GM12878 (cell line): ENCODE data around the gene HTD2. TPM values are rescaled to one million over a fixed set of nuclear protein-coding genes. Genes with fewer than 3 reads are reported as not detected.

ENCODE experiments used
- ATAC-seq: fragments of 200-7000 bp; cut with Tn5 transposase; 3 replicates; pipeline ENCODE4 v1.9.1; 2020; ENCODE audit warnings: mild to moderate bottlenecking, moderate library complexity
- BruUV-seq: library from RNA; stranded (reverse); fragments of 400-500 nt; replicated peaks from 2 replicates; lab custom pipeline; 2021; lab: Mats Ljungman, UMichigan
- CTCF ChIA-PET: fragments of 300-600 bp; sonication (Branson Sonifier 250); formaldehyde crosslinking; extraction: SDS; loops from one replicate; lab custom pipeline; 2021; ENCODE audit warnings: inconsistent platforms; lab: Yijun Ruan, JAX
- POLR2A ChIA-PET: fragments of 350-600 bp; formaldehyde crosslinking; extraction: SDS; loops from one replicate; lab custom pipeline; 2021; ENCODE audit warnings: inconsistent platforms; lab: Charles Lee
- RAD21 ChIA-PET: fragments of 300-600 bp; sonication (Branson Sonifier 250); formaldehyde crosslinking; loops from one replicate; lab custom pipeline; 2023; ENCODE audit warnings: antibody characterized with exemption; ENCODE audit not compliant: unreplicated experiment; lab: Charles Lee
- SMC1A ChIA-PET: fragments of 300-600 bp; sonication (Branson Sonifier 250); formaldehyde crosslinking; loops from one replicate; lab custom pipeline; 2023; ENCODE audit not compliant: unreplicated experiment, uncharacterized antibody; lab: Charles Lee
- DNase-seq: peaks from one replicate; pipeline ENCODE4 v3.0.0-alpha.2; 2011; ENCODE audit warnings: low read depth, low spot score
- FAIRE-seq: peaks from 3 replicates; lab custom pipeline; 2011; peaks lifted over from hg19 to GRCh38; lab: Jason Lieb, UNC
- H2AFZ ChIP-seq: 2 replicates; pipeline ENCODE4 v1.6.0; 2011; ENCODE audit warnings: low read depth, low read length, control low read depth; ENCODE audit not compliant: control insufficient read depth
- H3K27ac ChIP-seq: 2 replicates; pipeline ENCODE4 v1.5.1; 2011; ENCODE audit warnings: control low read depth; ENCODE audit not compliant: control insufficient read depth, insufficient read depth
- H3K27me3 ChIP-seq, 2 experiments: replicated peaks in 1 of 2; 2 replicates each; pipeline versions ENCODE4 v1.6.0 to v1.6.1; 2011; ENCODE audit warnings: low read length in 1 of 2; ENCODE audit not compliant: control insufficient read depth in 2 of 2, insufficient read depth in 2 of 2
- H3K36me3 ChIP-seq, 2 experiments: 2 replicates each; pipeline ENCODE4 v1.5.1; 2011; ENCODE audit warnings: low read length in 1 of 2; ENCODE audit not compliant: control insufficient read depth in 2 of 2, insufficient read depth in 2 of 2
- H3K4me1 ChIP-seq: 2 replicates; pipeline ENCODE4 v1.6.1; 2011; ENCODE audit warnings: mild to moderate bottlenecking, low read length, moderate library complexity, mixed read lengths; ENCODE audit not compliant: control insufficient read depth, insufficient read depth
- H3K4me2 ChIP-seq: 2 replicates; pipeline ENCODE4 v1.6.0; 2011; ENCODE audit warnings: control low read depth; ENCODE audit not compliant: control insufficient read depth, insufficient read depth
- H3K4me3 ChIP-seq: fragments of 200-600 bp; sonication (generic); 2 replicates; pipeline ENCODE4 v1.5.1; 2016
- H3K79me2 ChIP-seq: 2 replicates; pipeline ENCODE4 v1.6.0; 2011; ENCODE audit warnings: low read length; ENCODE audit not compliant: control insufficient read depth, insufficient read depth
- H3K9ac ChIP-seq: 2 replicates; pipeline ENCODE4 v1.8.0; 2011; ENCODE audit warnings: low read length, control low read depth, mixed read lengths; ENCODE audit not compliant: control insufficient read depth, insufficient read depth
- H3K9me3 ChIP-seq: replicated peaks from 3 replicates; pipeline ENCODE4 v1.5.1; 2011; ENCODE audit warnings: mild to moderate bottlenecking, low read length; ENCODE audit not compliant: control insufficient read depth, insufficient read depth
- H4K20me1 ChIP-seq: 2 replicates; pipeline ENCODE4 v1.6.0; 2011; ENCODE audit not compliant: control insufficient read depth, insufficient read depth
- ATF3 ChIP-seq: IDR thresholded peaks from 2 replicates; pipeline ENCODE4 v1.6.1; 2011; ENCODE audit warnings: low read depth, mild to moderate bottlenecking, low read length, moderate library complexity, borderline replicate concordance; ENCODE audit errors: extremely low read depth
- CBFB ChIP-seq: IDR thresholded peaks from 2 replicates; pipeline ENCODE4 v1.6.1; 2016; ENCODE audit warnings: antibody characterized with exemption, low read depth
- IKZF2 ChIP-seq, 2 experiments: fragments of 450-650 bp; IDR thresholded peaks; 2 replicates each; pipeline ENCODE4 v1.6.1; 2017; ENCODE audit warnings: mild to moderate bottlenecking in 2 of 2, moderate library complexity in 2 of 2
- KAT2A ChIP-seq: conservative IDR thresholded peaks from 2 replicates; pipeline ENCODE4 v1.6.1; 2011; ENCODE audit warnings: low read depth, low read length; ENCODE audit not compliant: control insufficient read depth
- ZBTB33 ChIP-seq: fragments of 450-650 bp; IDR thresholded peaks from 2 replicates; pipeline ENCODE4 v1.6.1; 2017; ENCODE audit warnings: mild to moderate bottlenecking
- WGBS: methylation state at CpG from one replicate; pipeline ENCODE4 v1.1.6; 2016; ENCODE audit warnings: low lambda C conversion rate; ENCODE audit not compliant: insufficient replicate concordance, insufficient coverage; ENCODE audit errors: missing lambda C conversion rate; 5-methylcytosine and 5-hydroxymethylcytosine counted together
- in situ Hi-C: fragments of 300-500 bp; cut with MboI; formaldehyde crosslinking; loops from 9 replicates; pipeline ENCODE4 v1.14.3; 2018; ENCODE audit warnings: mixed read lengths
- intact Hi-C: fragments of 100-400 bp; cut with micrococcal nuclease; formaldehyde crosslinking; loops from one replicate; pipeline ENCODE4 v1.14.2; 2022; ENCODE audit not compliant: unreplicated experiment
- polyA plus RNA-seq, 11 experiments: library from polyadenylated mRNA; depleted of rRNA in 4 of 11; unstranded in 6 of 11; stranded (reverse) in 5 of 11; fragments of >200 nt; fragmentation: Nextera tagmentation in 4 of 11; fragmentation: Illumina TruSeq in 1 of 11; extraction: Ambion mirVana in 4 of 11; extraction: Trizol in 1 of 11; gene quantifications; 1 replicate in 1 of 11; 2 replicates in 10 of 11; pipeline versions ENCODE4 v1.2.1 to v1.2.3, GENCODE V29; 2011 to 2016; ENCODE audit warnings: inconsistent platforms in 2 of 11, missing spikeins in 2 of 11, low read depth in 1 of 11
- total RNA-seq, 4 experiments: library from RNA; depleted of rRNA in 3 of 4; stranded (reverse); fragments of >200 nt in 3 of 4; fragmentation: Illumina TruSeq in 1 of 4; extraction: Trizol in 1 of 4; gene quantifications; 2 replicates each; pipeline versions ENCODE4 v1.2.1 to v1.2.3, GENCODE V29; 2013 to 2021
- TF ChIP-seq, protein P1 (sequence below): fragments of 450-650 bp; IDR thresholded peaks from 2 replicates; pipeline ENCODE4 v1.6.1; 2017; ENCODE audit warnings: mild to moderate bottlenecking, moderate library complexity

HTD2 gene
- total and polyA plus RNA-seq, 10 of the 15 experiments (the other 5 are each of a cell fraction or from before 2014, with no cell fraction given), result 5.9 to 24.7 (median 9.5) TPM

DNA sequence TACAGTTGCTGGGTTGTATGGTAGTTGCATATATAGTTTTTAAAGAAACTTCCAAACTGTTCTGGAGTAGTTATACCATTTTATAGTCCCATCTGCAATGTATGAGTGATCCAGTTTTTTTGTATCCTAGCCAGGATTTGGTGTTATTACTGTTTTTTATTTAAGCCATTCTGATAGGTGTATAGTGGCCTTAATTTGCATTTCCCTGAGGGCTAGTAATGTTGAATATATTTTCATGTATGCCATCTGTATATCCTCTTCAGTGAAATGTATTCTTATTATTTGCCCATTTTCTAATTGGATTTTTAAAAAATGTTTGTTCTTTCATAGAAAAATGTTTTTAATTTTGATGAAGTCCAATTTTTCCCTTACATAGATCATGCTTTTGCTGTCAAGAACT lies 55.5 kb downstream of the HTD2 start (continued):
- TF ChIP-seq ZBTB33 (no peak), CBFB (no peak), IKZF2 (IDR thresholded peaks at IDR 0.05) (no peak), KAT2A (no peak)
- TF ChIP-seq, protein P1, sequence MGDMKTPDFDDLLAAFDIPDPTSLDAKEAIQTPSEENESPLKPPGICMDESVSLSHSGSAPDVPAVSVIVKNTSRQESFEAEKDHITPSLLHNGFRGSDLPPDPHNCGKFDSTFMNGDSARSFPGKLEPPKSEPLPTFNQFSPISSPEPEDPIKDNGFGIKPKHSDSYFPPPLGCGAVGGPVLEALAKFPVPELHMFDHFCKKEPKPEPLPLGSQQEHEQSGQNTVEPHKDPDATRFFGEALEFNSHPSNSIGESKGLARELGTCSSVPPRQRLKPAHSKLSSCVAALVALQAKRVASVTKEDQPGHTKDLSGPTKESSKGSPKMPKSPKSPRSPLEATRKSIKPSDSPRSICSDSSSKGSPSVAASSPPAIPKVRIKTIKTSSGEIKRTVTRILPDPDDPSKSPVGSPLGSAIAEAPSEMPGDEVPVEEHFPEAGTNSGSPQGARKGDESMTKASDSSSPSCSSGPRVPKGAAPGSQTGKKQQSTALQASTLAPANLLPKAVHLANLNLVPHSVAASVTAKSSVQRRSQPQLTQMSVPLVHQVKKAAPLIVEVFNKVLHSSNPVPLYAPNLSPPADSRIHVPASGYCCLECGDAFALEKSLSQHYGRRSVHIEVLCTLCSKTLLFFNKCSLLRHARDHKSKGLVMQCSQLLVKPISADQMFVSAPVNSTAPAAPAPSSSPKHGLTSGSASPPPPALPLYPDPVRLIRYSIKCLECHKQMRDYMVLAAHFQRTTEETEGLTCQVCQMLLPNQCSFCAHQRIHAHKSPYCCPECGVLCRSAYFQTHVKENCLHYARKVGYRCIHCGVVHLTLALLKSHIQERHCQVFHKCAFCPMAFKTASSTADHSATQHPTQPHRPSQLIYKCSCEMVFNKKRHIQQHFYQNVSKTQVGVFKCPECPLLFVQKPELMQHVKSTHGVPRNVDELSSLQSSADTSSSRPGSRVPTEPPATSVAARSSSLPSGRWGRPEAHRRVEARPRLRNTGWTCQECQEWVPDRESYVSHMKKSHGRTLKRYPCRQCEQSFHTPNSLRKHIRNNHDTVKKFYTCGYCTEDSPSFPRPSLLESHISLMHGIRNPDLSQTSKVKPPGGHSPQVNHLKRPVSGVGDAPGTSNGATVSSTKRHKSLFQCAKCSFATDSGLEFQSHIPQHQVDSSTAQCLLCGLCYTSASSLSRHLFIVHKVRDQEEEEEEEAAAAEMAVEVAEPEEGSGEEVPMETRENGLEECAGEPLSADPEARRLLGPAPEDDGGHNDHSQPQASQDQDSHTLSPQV, result no peak

GRCh38 chr3:58366699-58367098 lies 60.4 kb downstream of the HTD2 start:
- Histone ChIP-seq H3K79me2 (no peaks in the 10 kb centered on the region), H3K4me1 (no peaks in the 10 kb centered on the region), H3K36me3 (no peaks in the 10 kb centered on the region; a peak in 1 of 4 replicates), H3K9ac (no peak overlapping the region), H4K20me1 (no peaks in the 10 kb centered on the region), H2AFZ (no peak overlapping the region), H3K4me3 (no peak overlapping the region), H3K27me3 (no peaks in the 10 kb centered on the region), H3K9me3 (no peaks in the 10 kb centered on the region), H3K4me2 (no peak overlapping the region), H3K27ac (no peak overlapping the region)
- FAIRE-seq (no peak), ATAC-seq (no peak), DNase-seq (no peak)
- no TSS peak for BruUV-seq
- TF ChIP-seq ATF3, result no peak
- ChIA-PET SMC1A (interaction anchor here (0.9 to 1.0 kb wide), 3 partner anchors 28 to 49 kb away, joined by 3 to 4 read pairs (median 3); no protein-coding TSS in a partner anchor), CTCF (interaction anchor here (0.7 to 1.2 kb wide), 3 partner anchors 15 to 60 kb away, joined by 3 read pairs; partner anchors contain the start of gene HTD2), POLR2A (interaction anchor here (0.6 to 1.7 kb wide), 2 partner anchors 11 to 54 kb away, joined by 6 to 9 read pairs; no protein-coding TSS in a partner anchor), RAD21 (interaction anchor here (1.8 kb wide), 1 partner anchor 11 kb away, joined by 6 read pairs; no protein-coding TSS in a partner anchor)
- intact Hi-C loops, result no loop called here
- WGBS, result 6% methylated on average over 1 of the region's 1 CpG
- in situ Hi-C loops, result no loop called here
